Activated CD8-positive, alpha-beta T cell treated with anti-CD3 and anti-CD28 coated beads for 36 hours (primary cell): ENCODE results near the gene ANKRD11. TPM values are rescaled to one million over a fixed set of nuclear protein-coding genes. Genes with fewer than 3 reads are reported as not detected.

Experiments
- ATAC-seq: fragments of 200-7000 bp; cut with Tn5 transposase; one replicate; pipeline ENCODE4 v1.10.0; 2021; ENCODE audit warnings: mild to moderate bottlenecking, moderate library complexity
- CTCF ChIA-PET: fragments of 350-600 bp; sonication (Branson Sonifier 250); formaldehyde crosslinking; loops from one replicate; lab custom pipeline; 2021; ENCODE audit warnings: antibody characterized with exemption; lab: Charles Lee
- POLR2A ChIA-PET: fragments of 350-600 bp; sonication (Branson Sonifier 250); formaldehyde crosslinking; loops from one replicate; lab custom pipeline; 2021; ENCODE audit warnings: antibody characterized with exemption; lab: Charles Lee
- DNase-seq: peaks from one replicate; pipeline ENCODE4 v3.0.0-alpha.2; 2020
- H3K27ac Mint-ChIP-seq: one replicate; pipeline ENCODE4 v1.8.0; 2021; ENCODE audit warnings: mild to moderate bottlenecking, mixed read lengths
- H3K27me3 Mint-ChIP-seq: one replicate; pipeline ENCODE4 v1.8.0; 2021; ENCODE audit warnings: mixed read lengths
- H3K36me3 Mint-ChIP-seq: one replicate; pipeline ENCODE4 v1.8.0; 2021; ENCODE audit warnings: low read depth, mixed read lengths
- H3K4me1 Mint-ChIP-seq: one replicate; pipeline ENCODE4 v1.8.0; 2021; ENCODE audit warnings: low read depth, mixed read lengths
- H3K4me3 Mint-ChIP-seq: one replicate; pipeline ENCODE4 v1.8.0; 2021; ENCODE audit warnings: mild to moderate bottlenecking, moderate library complexity, mixed read lengths
- H3K9me3 Mint-ChIP-seq: one replicate; pipeline ENCODE4 v1.8.0; 2021; ENCODE audit warnings: mixed read lengths
- CTCF ChIP-seq: fragments of 200-600 bp; IDR thresholded peaks from one replicate; pipeline ENCODE4 v1.8.0; 2022; ENCODE audit warnings: antibody characterized with exemption, mild to moderate bottlenecking
- intact Hi-C: fragments of 100-400 bp; cut with micrococcal nuclease; formaldehyde crosslinking; loops from one replicate; pipeline ENCODE4 v1.10.0; 2022
- total RNA-seq, 2 experiments: library from RNA; stranded (reverse); gene quantifications; one replicate each; pipeline ENCODE4 v1.2.3, GENCODE V29; 2021

ANKRD11 gene
- total RNA-seq, 2 experiments from 2014 or later, result 145 to 147 TPM

DNA sequence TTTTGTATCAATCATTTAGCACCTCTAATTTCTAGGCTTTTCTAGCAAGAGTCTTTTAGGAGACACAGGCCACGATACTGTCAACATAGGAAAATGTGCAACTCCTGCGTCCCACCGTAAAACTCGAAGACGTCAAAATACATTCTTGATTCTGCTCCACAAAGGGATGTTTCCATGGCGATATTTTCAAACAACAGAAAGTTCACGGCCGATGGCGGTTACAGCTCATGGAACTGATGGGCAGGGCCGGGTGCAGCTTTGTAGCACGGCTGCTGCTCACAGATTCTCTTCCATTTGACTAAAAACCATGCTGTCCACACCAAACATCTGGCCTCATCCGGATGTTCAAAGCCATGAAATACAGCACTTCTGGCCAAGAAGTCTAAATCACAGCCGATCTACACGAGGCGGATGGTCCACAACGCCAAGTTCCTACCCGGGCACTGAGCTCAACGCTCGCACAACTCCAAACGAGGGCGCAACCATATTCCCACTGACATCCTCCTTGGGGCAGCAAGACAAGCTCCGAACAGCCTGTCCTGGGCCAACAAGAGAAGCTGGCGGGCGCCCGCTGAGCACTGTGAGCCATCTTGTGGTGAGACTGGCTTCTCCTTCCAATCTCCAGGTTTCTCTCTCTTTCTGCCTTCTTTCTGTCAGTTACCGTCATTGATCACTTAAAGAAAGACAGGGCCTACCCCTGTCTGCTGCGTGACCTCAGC, 193.0 kb downstream of the ANKRD11 start:
- TF ChIP-seq CTCF, result no peak
- Mint-ChIP-seq H3K4me3 (no peak overlapping the region), H3K27ac (peak overlapping the region; percentile 40), H3K27me3 (no peaks in the 10 kb centered on the region), H3K4me1 (peaks cover 36% of the 10 kb centered on the region), H3K9me3 (no peaks in the 10 kb centered on the region), H3K36me3 (peaks cover 11% of the 10 kb centered on the region)
- ChIA-PET POLR2A (interaction anchor here (0.9 to 1.4 kb wide), 4 partner anchors 8 to 191 kb away, joined by 3 to 4 read pairs (median 3); no protein-coding TSS in a partner anchor), CTCF (interaction anchor here (1.4 to 2.4 kb wide), 2 partner anchors 10 to 18 kb away, joined by 4 to 7 read pairs; no protein-coding TSS in a partner anchor)
- intact Hi-C loops, result no loop called here
- ATAC-seq (no peak), DNase-seq (no peak)

DNA sequence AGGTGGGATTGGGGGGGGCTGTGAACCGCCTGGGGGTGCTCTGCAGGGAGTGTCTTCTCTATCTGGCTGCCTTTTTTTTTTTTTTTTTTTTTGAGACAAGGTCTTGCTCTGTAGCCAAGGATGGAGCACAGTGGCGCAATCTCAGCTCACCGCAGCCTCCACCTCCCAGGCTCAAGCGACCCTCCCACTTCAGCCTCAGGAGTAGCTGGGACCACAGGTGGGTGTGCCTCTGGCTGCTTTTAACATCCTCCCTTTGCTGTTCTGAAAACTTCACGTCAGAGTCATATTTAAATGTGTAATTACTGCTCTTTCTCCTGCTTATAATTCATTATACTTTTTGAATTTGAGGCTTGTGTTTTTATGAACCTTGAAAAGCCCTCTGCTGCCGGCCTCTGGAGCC, 194.4 kb downstream of the ANKRD11 start:
- DNase-seq, result no peak
- H3K4me3 Mint-ChIP-seq, result no peak overlapping the region

DNA sequence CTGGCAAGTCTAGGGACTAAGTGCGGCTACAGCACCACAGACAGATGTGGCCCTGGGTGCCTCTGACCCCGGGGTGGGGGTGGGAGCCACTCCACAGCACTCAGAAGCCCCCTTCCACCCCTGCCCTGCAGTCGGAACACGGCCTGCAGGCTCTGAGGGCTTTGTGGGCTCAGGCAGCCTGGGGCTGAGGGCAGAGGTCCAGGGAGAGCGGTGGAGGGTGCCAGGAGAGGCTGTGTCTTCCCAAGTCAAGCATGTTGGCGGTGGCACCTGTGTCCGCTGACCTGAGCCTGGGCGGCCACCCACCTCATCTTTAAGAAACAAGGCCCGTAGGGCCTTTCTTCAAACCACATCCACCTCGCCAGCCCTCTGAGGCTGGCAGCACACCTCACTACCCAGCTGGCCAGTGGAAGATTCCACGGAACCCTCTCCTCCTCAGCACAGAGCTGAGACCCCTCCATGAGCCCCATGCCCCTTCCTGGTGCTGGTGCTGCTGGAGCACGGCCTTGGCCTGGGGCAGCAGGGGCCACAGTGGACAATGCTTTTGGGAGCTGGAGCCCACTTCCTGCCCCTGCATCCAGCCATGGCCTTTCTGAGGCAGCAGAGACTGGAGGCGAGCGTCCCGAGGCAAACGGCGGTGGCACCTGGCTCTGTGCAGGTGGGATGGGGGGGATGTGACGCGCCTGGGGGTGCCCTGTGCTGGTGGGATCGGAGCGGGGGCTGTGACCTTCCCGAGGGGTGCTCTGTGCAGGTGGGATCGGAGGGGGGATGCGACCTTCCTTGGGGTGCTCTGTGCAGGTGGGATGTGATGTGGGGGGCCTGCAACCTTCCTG, 195.1 kb downstream of the ANKRD11 start:
- Mint-ChIP-seq H3K4me3 (no peak overlapping the region), H3K27me3 (no peaks in the 10 kb centered on the region), H3K4me1 (peaks cover 31% of the 10 kb centered on the region), H3K9me3 (no peaks in the 10 kb centered on the region), H3K36me3 (peaks cover 8% of the 10 kb centered on the region), H3K27ac (no peak overlapping the region)
- DNase-seq (no peak), ATAC-seq (no peak)
- ChIA-PET POLR2A (interaction anchor here (0.9 kb wide), 1 partner anchor 54 kb away, joined by 3 read pairs; no protein-coding TSS in a partner anchor), CTCF (interaction anchor here (1.0 to 1.7 kb wide), 2 partner anchors 12 to 21 kb away, joined by 4 to 5 read pairs; no protein-coding TSS in a partner anchor)
- intact Hi-C loops, result no loop called here
- TF ChIP-seq CTCF, result no peak

More for the DNA sequence above, 194.4 kb downstream of the ANKRD11 start:
- ChIA-PET CTCF (interaction anchor here (1.0 kb wide), 1 partner anchor 13 kb away, joined by 4 read pairs; no protein-coding TSS in a partner anchor), POLR2A (interaction anchor here (0.9 to 1.4 kb wide), 3 partner anchors 54 to 192 kb away, joined by 3 read pairs; no protein-coding TSS in a partner anchor)
- H3K36me3 Mint-ChIP-seq, result peaks cover 11% of the 10 kb centered on the region
- peak; percentile 25 for ATAC-seq
- H3K27ac Mint-ChIP-seq, result peak overlapping the region; percentile 49
- TF ChIP-seq CTCF, result no peak
- H3K27me3 Mint-ChIP-seq, result no peaks in the 10 kb centered on the region
- intact Hi-C loops, result no loop called here
- peaks cover 36% of the 10 kb centered on the region for H3K4me1 Mint-ChIP-seq
- no peaks in the 10 kb centered on the region for H3K9me3 Mint-ChIP-seq

DNA sequence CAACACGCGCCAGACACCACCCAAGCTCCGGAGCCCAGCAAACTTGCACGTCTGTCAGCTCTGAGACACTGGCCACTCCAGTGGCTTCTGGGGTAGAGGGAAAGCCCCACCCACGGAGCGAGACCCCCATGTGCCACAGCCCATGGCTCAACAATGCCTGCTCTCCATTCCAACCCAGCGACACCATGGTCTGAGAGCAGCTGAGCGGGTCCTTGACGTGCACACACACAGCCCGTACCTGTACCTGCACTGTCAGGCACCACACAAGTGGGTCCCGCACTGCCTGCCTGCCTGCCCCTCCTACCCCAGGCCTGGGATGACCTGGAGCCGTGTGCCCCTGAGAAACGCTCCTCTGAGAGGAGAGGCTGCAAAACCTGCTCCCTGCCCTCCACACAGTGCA, 195.9 kb downstream of the ANKRD11 start:
- H3K4me1 Mint-ChIP-seq, result peaks cover 33% of the 10 kb centered on the region
- H3K36me3 Mint-ChIP-seq, result peaks cover 11% of the 10 kb centered on the region
- no peak for ATAC-seq
- H3K27ac Mint-ChIP-seq, result no peak overlapping the region
- no peak for TF ChIP-seq CTCF
- H3K27me3 Mint-ChIP-seq, result no peaks in the 10 kb centered on the region
- no peak for DNase-seq
- H3K9me3 Mint-ChIP-seq, result no peaks in the 10 kb centered on the region
- CTCF ChIA-PET, result interaction anchor here (1.1 to 1.7 kb wide), 3 partner anchors 19 to 262 kb away, joined by 4 to 5 read pairs (median 4); no protein-coding TSS in a partner anchor
- intact Hi-C loops, result no loop called here
- POLR2A ChIA-PET, result interaction anchor here (1.0 kb wide), 1 partner anchor 47 kb away, joined by 3 read pairs; no protein-coding TSS in a partner anchor
- no peak overlapping the region for H3K4me3 Mint-ChIP-seq
